H1 (cell line): ENCODE results near the gene PYGB.

ENCODE experiments used
- ATF3 ChIP-seq: IDR thresholded peaks from 2 replicates; pipeline ENCODE4 v1.6.1; 2011; ENCODE audit warnings: low read depth, mild to moderate bottlenecking, low read length; ENCODE audit not compliant: insufficient read depth
- CBX8 ChIP-seq: fragments of 300-800, 300-1000 bp; sonication (generic); IDR thresholded peaks from 2 replicates; pipeline ENCODE4 v1.7.1; 2016; ENCODE audit warnings: low read depth, low read length, borderline replicate concordance
- CTCF ChIP-seq, 3 experiments: IDR thresholded peaks; 1 replicate in 2 of 3; 2 replicates in 1 of 3; pipeline versions ENCODE4 v1.5.1 to v1.6.1; 2011; ENCODE audit warnings: low read length in 3 of 3, mild to moderate bottlenecking in 3 of 3, inconsistent platforms in 2 of 3, low read depth in 1 of 3, moderate library complexity in 1 of 3; ENCODE audit not compliant: insufficient read depth in 1 of 3; ENCODE audit errors: control extremely low read depth in 1 of 3
- E2F6 ChIP-seq: IDR thresholded peaks from 2 replicates; pipeline ENCODE4 v1.6.1; 2012; ENCODE audit warnings: inconsistent platforms
- EP300 ChIP-seq, 2 experiments: IDR thresholded peaks; 1 replicate in 1 of 2; 2 replicates in 1 of 2; pipeline ENCODE4 v1.6.1; 2011 to 2012; ENCODE audit warnings: low read depth in 2 of 2, low read length in 2 of 2, mild to moderate bottlenecking in 2 of 2, borderline replicate concordance in 1 of 2, inconsistent platforms in 1 of 2, moderate library complexity in 1 of 2
- GABPA ChIP-seq: IDR thresholded peaks from 2 replicates; pipeline ENCODE4 v1.6.1; 2011; ENCODE audit warnings: mild to moderate bottlenecking, low read length, moderate library complexity, borderline replicate concordance; ENCODE audit not compliant: insufficient read depth
- MAFK ChIP-seq: IDR thresholded peaks from 2 replicates; pipeline ENCODE4 v1.6.1; 2012; ENCODE audit warnings: low read depth, mild to moderate bottlenecking, improper control_type of control experiment, low read length
- NRF1 ChIP-seq: IDR thresholded peaks from 2 replicates; pipeline ENCODE4 v1.6.1; 2011; ENCODE audit warnings: mild to moderate bottlenecking, low read depth, low read length, improper control_type of control experiment
- SIX5 ChIP-seq: IDR thresholded peaks from 2 replicates; pipeline ENCODE4 v1.6.1; 2011; ENCODE audit warnings: mild to moderate bottlenecking, low read depth, low read length
- TAF7 ChIP-seq: optimal IDR thresholded peaks from 2 replicates; pipeline ENCODE3; 2011; ENCODE audit warnings: low read depth, mild to moderate bottlenecking, inconsistent platforms, low read length, moderate library complexity, borderline replicate concordance
- ZNF274 ChIP-seq: IDR thresholded peaks from 2 replicates; pipeline ENCODE4 v1.7.0; 2012; ENCODE audit warnings: low read length, borderline replicate concordance; ENCODE audit errors: extremely low read depth

GRCh38 chr20:25222461-25223178 lies 25.3 kb upstream of the PYGB start:
- no peak for TF ChIP-seq GABPA
- TF ChIP-seq CTCF (IDR thresholded peaks at IDR 0.05; ENCODE audit: control extremely low read depth in 1 of 3, insufficient read depth in 1 of 3, low read depth in 1 of 3, low read length in 3 of 3), result no peak
- TF ChIP-seq CBX8, result no peak
- no peak for TF ChIP-seq MAFK
- no peak for TF ChIP-seq ATF3
- TF ChIP-seq EP300 (IDR thresholded peaks at IDR 0.05; ENCODE audit: borderline replicate concordance in 1 of 2, low read depth in 2 of 2, low read length in 2 of 2), result no peak
- TF ChIP-seq NRF1, result no peak
- no peak for TF ChIP-seq ZNF274
- no peak for TF ChIP-seq SIX5
- no peak for TF ChIP-seq TAF7
- TF ChIP-seq E2F6, result no peak
